Neural crest cell (in vitro differentiated cells): ENCODE measurements around the gene PPM1H. TPM values are rescaled to one million over a fixed set of nuclear protein-coding genes. Genes with fewer than 3 reads are reported as not detected.
A peak's percentile ranks its signal among the peaks of the same experiment; 100 is the strongest.
"Not testable (repeated sequence)": the region's sequence is repeated elsewhere in the genome, so short reads cannot be mapped to it uniquely, and the experiment has no call there.

Experiments
- DNase-seq: peaks from one replicate; pipeline ENCODE4 v3.0.0; 2021; ENCODE audit warnings: low read depth, mixed read lengths, low spot score
- H3K27ac Mint-ChIP-seq: one replicate; pipeline ENCODE4 v1.8.0; 2021; ENCODE audit warnings: mild to moderate bottlenecking, mixed read lengths; ENCODE audit not compliant: unreplicated experiment
- H3K27me3 Mint-ChIP-seq: 2 replicates; pipeline ENCODE4 v1.8.0; 2021; ENCODE audit warnings: low read depth, mild to moderate bottlenecking, mixed read lengths
- H3K36me3 Mint-ChIP-seq: 2 replicates; pipeline ENCODE4 v1.8.0; 2021; ENCODE audit warnings: low read depth, mild to moderate bottlenecking, mixed read lengths
- H3K4me1 Mint-ChIP-seq: 2 replicates; pipeline ENCODE4 v1.8.0; 2021; ENCODE audit warnings: mixed read lengths
- H3K4me3 Mint-ChIP-seq: one replicate; pipeline ENCODE4 v1.8.0; 2021; ENCODE audit warnings: mild to moderate bottlenecking, mixed read lengths
- H3K9me3 Mint-ChIP-seq: 2 replicates; pipeline ENCODE4 v1.8.0; 2021; ENCODE audit warnings: mixed read lengths
- CTCF ChIP-seq: fragments of 200-600 bp; sonication (generic); conservative IDR thresholded peaks from 2 replicates; pipeline ENCODE4 v1.5.0; 2021; ENCODE audit warnings: antibody characterized with exemption, mild to moderate bottlenecking
- total RNA-seq: library from RNA; stranded (reverse); gene quantifications from 2 replicates; pipeline ENCODE4 v1.2.1, GENCODE V29; 2021

Gene PPM1H
- total RNA-seq, 1 donor from 2014 or later = 3.5 TPM

GRCh38 chr12:62731055-62731820 lies 203.7 kb downstream of the PPM1H start:
- no peak for TF ChIP-seq CTCF
- no peak for DNase-seq
- Mint-ChIP-seq H3K4me3 (no peak overlapping the region), H3K36me3 (no peaks in the 10 kb centered on the region), H3K9me3 (no peaks in the 10 kb centered on the region), H3K27me3 (no peaks in the 10 kb centered on the region), H3K4me1 (peaks cover 43% of the 10 kb centered on the region), H3K27ac (no peak overlapping the region)

- TF ChIP-seq CTCF = no peak
- Mint-ChIP-seq H3K9me3 (no peaks in the 10 kb centered on the region), H3K36me3 (no peaks in the 10 kb centered on the region), H3K27me3 (no peaks in the 10 kb centered on the region), H3K27ac (no peak overlapping the region), H3K4me3 (no peak overlapping the region), H3K4me1 (peaks cover 40% of the 10 kb centered on the region)
- DNase-seq = no peak
Observed at GRCh38 chr12:62730649-62731048, 204.3 kb downstream of the PPM1H start.

GRCh38 chr12:62729579-62730544 lies 205.1 kb downstream of the PPM1H start:
- H3K9me3 Mint-ChIP-seq, H3K4me3 Mint-ChIP-seq, DNase-seq, H3K27me3 Mint-ChIP-seq, H3K36me3 Mint-ChIP-seq: not testable (repeated sequence)
- Mint-ChIP-seq H3K4me1 (peaks cover 47% of the 10 kb centered on the region), H3K27ac (peak overlapping the region; percentile 5)

- Mint-ChIP-seq H3K27me3 (no peaks in the 10 kb centered on the region), H3K36me3 (no peaks in the 10 kb centered on the region), H3K9me3 (no peaks in the 10 kb centered on the region), H3K4me3 (no peak overlapping the region), H3K27ac (peak overlapping the region; percentile 88), H3K4me1 (peaks cover 52% of the 10 kb centered on the region)
- DNase-seq = no peak
- no peak for TF ChIP-seq CTCF
Observed at GRCh38 chr12:62728741-62729140, 206.2 kb downstream of the PPM1H start.

GRCh38 chr12:62726471-62726980 lies 208.4 kb downstream of the PPM1H start:
- Mint-ChIP-seq H3K36me3 (no peaks in the 10 kb centered on the region), H3K4me3 (no peak overlapping the region), H3K4me1 (peaks cover 46% of the 10 kb centered on the region), H3K27ac (no peak overlapping the region), H3K27me3 (no peaks in the 10 kb centered on the region), H3K9me3 (no peaks in the 10 kb centered on the region)
- no peak for DNase-seq
- no peak for TF ChIP-seq CTCF
